HepG2 (cell line): ENCODE measurements around the gene NT5C3B. TPM values are rescaled to one million over a fixed set of nuclear protein-coding genes. Genes with fewer than 3 reads are reported as not detected.

Experiments
- ARNTL ChIP-seq: sonication (generic); formaldehyde crosslinking; IDR thresholded peaks from 2 replicates; pipeline ENCODE4 v1.4.0; 2020; ENCODE audit warnings: mild to moderate bottlenecking, missing genetic modification reagents
- CHD4 ChIP-seq: fragments of 200-600 bp; sonication (generic); IDR thresholded peaks from 2 replicates; pipeline ENCODE4 v1.7.0; 2017; ENCODE audit warnings: mild to moderate bottlenecking, low read length, borderline replicate concordance
- EHMT2 ChIP-seq: fragments of 200-600 bp; sonication (generic); IDR thresholded peaks from 2 replicates; pipeline ENCODE4 v1.7.0; 2017; ENCODE audit warnings: antibody characterized with exemption, low read depth, low read length, borderline replicate concordance
- HCFC1 ChIP-seq: fragments of 150-350 bp; IDR thresholded peaks from 2 replicates; pipeline ENCODE4 v1.6.1; 2014; ENCODE audit warnings: low read depth, low read length
- HMGA1 ChIP-seq: sonication (generic); formaldehyde crosslinking; conservative IDR thresholded peaks from 2 replicates; pipeline ENCODE4 v1.4.0; 2020; ENCODE audit warnings: missing genetic modification reagents
- IKZF4 ChIP-seq: sonication (generic); formaldehyde crosslinking; IDR thresholded peaks from 2 replicates; pipeline ENCODE4 v1.5.1; 2020; ENCODE audit warnings: borderline replicate concordance, mild to moderate bottlenecking, low read depth, missing genetic modification reagents; ENCODE audit errors: not compliant biosample characterization
- JUNB ChIP-seq: sonication (generic); formaldehyde crosslinking; IDR thresholded peaks from 2 replicates; pipeline ENCODE4 v1.8.0; 2022; ENCODE audit warnings: missing genetic modification reagents, mild to moderate bottlenecking, borderline replicate concordance
- KDM5A ChIP-seq: fragments of 200-600 bp; sonication (generic); IDR thresholded peaks from 2 replicates; pipeline ENCODE4 v1.7.0; 2018; ENCODE audit warnings: antibody characterized with exemption, mild to moderate bottlenecking, low read length, borderline replicate concordance
- KDM6A ChIP-seq: IDR thresholded peaks from 2 replicates; pipeline ENCODE4 v1.6.1; 2016; ENCODE audit warnings: low read depth
- NR2F1 ChIP-seq, 2 experiments: fragments of 450-650 bp in 1 of 2; formaldehyde crosslinking in 1 of 2; IDR thresholded peaks; 2 replicates each; pipeline versions ENCODE4 v1.5.0 to v1.6.1; 2016 to 2020; ENCODE audit warnings: mild to moderate bottlenecking in 1 of 2, missing compliant biosample characterization in 1 of 2, missing genetic modification reagents in 1 of 2, moderate library complexity in 1 of 2
- PCBP2 ChIP-seq: fragments of 200-400 bp; formaldehyde crosslinking; optimal IDR thresholded peaks from 2 replicates; pipeline ENCODE3; 2018; ENCODE audit warnings: low read length, low read depth; ENCODE audit not compliant: poor library complexity, severe bottlenecking
- PHF21A ChIP-seq: sonication (generic); formaldehyde crosslinking; IDR thresholded peaks from 2 replicates; pipeline ENCODE4 v1.5.0; 2020; ENCODE audit warnings: mild to moderate bottlenecking, missing genetic modification reagents
- SMAD9 ChIP-seq: sonication (generic); formaldehyde crosslinking; IDR thresholded peaks from 2 replicates; pipeline ENCODE4 v1.5.1; 2020; ENCODE audit warnings: mild to moderate bottlenecking, missing genetic modification reagents
- SP4 ChIP-seq: sonication (generic); formaldehyde crosslinking; IDR thresholded peaks from 2 replicates; pipeline ENCODE4 v1.8.1; 2023; ENCODE audit warnings: mild to moderate bottlenecking, missing genetic modification reagents
- STAT5B ChIP-seq: sonication (generic); formaldehyde crosslinking; IDR thresholded peaks from 2 replicates; pipeline ENCODE4 v1.4.0; 2020; ENCODE audit warnings: missing genetic modification reagents
- WIZ ChIP-seq: sonication (generic); formaldehyde crosslinking; IDR thresholded peaks from 2 replicates; pipeline ENCODE4 v1.5.1; 2020; ENCODE audit warnings: mild to moderate bottlenecking, missing genetic modification reagents
- YY1 ChIP-seq: IDR thresholded peaks from 2 replicates; pipeline ENCODE4 v1.6.1; 2011; ENCODE audit warnings: low read length, low read depth, moderate library complexity, mild to moderate bottlenecking; ENCODE audit not compliant: insufficient read depth, insufficient replicate concordance
- ZKSCAN8 ChIP-seq: IDR thresholded peaks from 2 replicates; pipeline ENCODE4 v1.6.1; 2016; ENCODE audit warnings: borderline replicate concordance, missing genetic modification reagents, missing compliant biosample characterization
- ZNF230 ChIP-seq: sonication (generic); formaldehyde crosslinking; IDR thresholded peaks from 2 replicates; pipeline ENCODE4 v1.4.0; 2020; ENCODE audit warnings: mild to moderate bottlenecking, missing genetic modification reagents
- ZNF703 ChIP-seq: sonication (generic); formaldehyde crosslinking; IDR thresholded peaks from 2 replicates; pipeline ENCODE4 v1.5.1; 2020; ENCODE audit warnings: missing genetic modification reagents, mild to moderate bottlenecking, moderate library complexity, borderline replicate concordance
- ZNF737 ChIP-seq: sonication (generic); formaldehyde crosslinking; IDR thresholded peaks from 2 replicates; pipeline ENCODE4 v1.5.0; 2020; ENCODE audit warnings: missing genetic modification reagents, mild to moderate bottlenecking, borderline replicate concordance
- ZNF761 ChIP-seq: sonication (generic); formaldehyde crosslinking; conservative IDR thresholded peaks from 2 replicates; pipeline ENCODE4 v1.4.0; 2020; ENCODE audit warnings: mild to moderate bottlenecking, missing genetic modification reagents
- ZNF790 ChIP-seq: sonication (generic); formaldehyde crosslinking; IDR thresholded peaks from 2 replicates; pipeline ENCODE4 v1.8.0; 2022; ENCODE audit warnings: missing genetic modification reagents, mild to moderate bottlenecking, borderline replicate concordance
- ZSCAN31 ChIP-seq: sonication (generic); formaldehyde crosslinking; IDR thresholded peaks from 2 replicates; pipeline ENCODE4 v1.5.0; 2020; ENCODE audit warnings: low read depth, mild to moderate bottlenecking, missing genetic modification reagents
- polyA plus RNA-seq, 8 experiments: library from polyadenylated mRNA; depleted of rRNA in 3 of 8; stranded (reverse) in 7 of 8; unstranded in 1 of 8; fragments of >200 nt; fragmentation: Illumina TruSeq in 4 of 8; extraction: Trizol in 4 of 8; gene quantifications; 2 replicates each; pipeline versions ENCODE4 v1.2.1 to v1.2.3, GENCODE V29; 2011 to 2016; ENCODE audit warnings: low read depth in 4 of 8, missing spikeins in 1 of 8, mixed read lengths in 1 of 8; ENCODE audit not compliant: insufficient read depth in 1 of 8
- total RNA-seq, 5 experiments: library from RNA; depleted of rRNA; stranded (reverse); fragments of >200 nt; fragmentation: Illumina TruSeq; extraction: Trizol; gene quantifications; 2 replicates each; pipeline ENCODE4 v1.2.3, GENCODE V29; 2016; ENCODE audit warnings: low read depth in 1 of 5
- TF ChIP-seq, protein P1 (sequence below): IDR thresholded peaks from 2 replicates; pipeline ENCODE4 v1.6.1; 2018; ENCODE audit warnings: missing genetic modification reagents, mild to moderate bottlenecking, missing compliant biosample characterization
- TF ChIP-seq, protein P2 (sequence below): IDR thresholded peaks from 2 replicates; pipeline ENCODE4 v1.6.1; 2016; ENCODE audit warnings: mild to moderate bottlenecking, missing biosample characterization, missing genetic modification reagents
- TF ChIP-seq, protein P3 (sequence below): IDR thresholded peaks from 2 replicates; pipeline ENCODE4 v1.6.1; 2016; ENCODE audit warnings: missing compliant biosample characterization, missing genetic modification reagents, borderline replicate concordance

Gene NT5C3B
- total and polyA plus RNA-seq, 2 of the 13 experiments (the other 11 are each of a cell fraction or from before 2014, with no cell fraction given), result 104 to 126 TPM

DNA sequence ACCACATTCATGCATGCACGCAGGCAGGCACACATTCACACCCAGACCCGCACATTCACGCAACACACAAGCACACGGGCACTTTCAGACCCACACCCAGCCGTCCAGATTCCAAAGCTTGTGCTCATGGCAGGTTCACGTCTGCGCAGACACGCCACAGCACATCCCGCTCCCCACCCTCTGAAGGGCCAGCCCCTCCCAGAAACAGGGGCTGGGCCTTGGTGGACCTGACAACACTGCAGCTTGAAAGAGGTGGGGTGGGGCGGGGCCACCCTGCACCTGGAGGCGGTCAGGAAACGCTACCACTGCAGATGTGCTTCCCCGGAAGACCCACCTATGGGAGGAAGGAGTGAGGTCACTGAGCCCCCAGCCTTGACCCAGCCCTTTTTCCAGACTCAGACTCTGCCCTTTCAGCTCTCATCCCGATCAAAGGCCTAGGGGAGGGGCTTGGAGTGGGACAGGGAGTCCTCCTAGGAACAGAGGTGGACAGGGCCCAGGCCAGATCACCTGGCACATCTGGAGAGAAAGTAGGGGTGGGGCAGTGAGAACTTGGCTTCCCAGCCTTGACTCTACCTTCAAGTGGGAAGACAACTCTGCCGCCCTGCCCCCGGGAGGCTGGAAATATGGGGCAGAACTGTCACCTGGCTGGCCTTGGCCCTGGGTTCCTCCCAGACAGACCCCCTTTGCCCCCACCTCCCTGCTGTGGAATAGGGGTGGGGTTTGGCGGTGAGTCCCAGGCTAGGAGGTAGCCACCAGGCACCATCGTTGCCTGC is 35.2 kb downstream of the NT5C3B start (continued):
- TF ChIP-seq STAT5B (CRISPR knock-in tag), result no peak
- TF ChIP-seq, protein P1, sequence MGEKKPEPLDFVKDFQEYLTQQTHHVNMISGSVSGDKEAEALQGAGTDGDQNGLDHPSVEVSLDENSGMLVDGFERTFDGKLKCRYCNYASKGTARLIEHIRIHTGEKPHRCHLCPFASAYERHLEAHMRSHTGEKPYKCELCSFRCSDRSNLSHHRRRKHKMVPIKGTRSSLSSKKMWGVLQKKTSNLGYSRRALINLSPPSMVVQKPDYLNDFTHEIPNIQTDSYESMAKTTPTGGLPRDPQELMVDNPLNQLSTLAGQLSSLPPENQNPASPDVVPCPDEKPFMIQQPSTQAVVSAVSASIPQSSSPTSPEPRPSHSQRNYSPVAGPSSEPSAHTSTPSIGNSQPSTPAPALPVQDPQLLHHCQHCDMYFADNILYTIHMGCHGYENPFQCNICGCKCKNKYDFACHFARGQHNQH, result 0 out of 2 replicates have a peak, but pooled peaks have one; percentile 30
- no peak; the same call in 1 of the 2 replicates for TF ChIP-seq ARNTL (CRISPR knock-in tag)
- TF ChIP-seq HCFC1, result no peak
- TF ChIP-seq SP4, result peak; percentile 67; the same call in 1 of the 2 replicates
- TF ChIP-seq NR2F1 (CRISPR knock-in tag; IDR thresholded peaks at IDR 0.05), result peak; percentile 72 to 77; a peak in 3 of 4 replicates
- no peak for TF ChIP-seq EHMT2
- no peak for TF ChIP-seq HMGA1
- TF ChIP-seq, protein P2, sequence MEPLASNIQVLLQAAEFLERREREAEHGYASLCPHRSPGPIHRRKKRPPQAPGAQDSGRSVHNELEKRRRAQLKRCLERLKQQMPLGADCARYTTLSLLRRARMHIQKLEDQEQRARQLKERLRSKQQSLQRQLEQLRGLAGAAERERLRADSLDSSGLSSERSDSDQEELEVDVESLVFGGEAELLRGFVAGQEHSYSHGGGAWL (CRISPR knock-in tag), result peak; percentile 9; the same call in 1 of the 2 replicates
- TF ChIP-seq, protein P3, sequence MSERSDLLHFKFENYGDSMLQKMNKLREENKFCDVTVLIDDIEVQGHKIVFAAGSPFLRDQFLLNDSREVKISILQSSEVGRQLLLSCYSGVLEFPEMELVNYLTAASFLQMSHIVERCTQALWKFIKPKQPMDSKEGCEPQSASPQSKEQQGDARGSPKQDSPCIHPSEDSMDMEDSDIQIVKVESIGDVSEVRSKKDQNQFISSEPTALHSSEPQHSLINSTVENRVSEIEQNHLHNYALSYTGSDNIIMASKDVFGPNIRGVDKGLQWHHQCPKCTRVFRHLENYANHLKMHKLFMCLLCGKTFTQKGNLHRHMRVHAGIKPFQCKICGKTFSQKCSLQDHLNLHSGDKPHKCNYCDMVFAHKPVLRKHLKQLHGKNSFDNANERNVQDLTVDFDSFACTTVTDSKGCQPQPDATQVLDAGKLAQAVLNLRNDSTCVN (CRISPR knock-in tag), result peak; percentile 98
- TF ChIP-seq CHD4, result no peak
- TF ChIP-seq ZNF703 (CRISPR knock-in tag), result no peak
- no peak for TF ChIP-seq WIZ (CRISPR knock-in tag)
- peak; percentile 45; the same call in 1 of the 2 replicates for TF ChIP-seq PHF21A (CRISPR knock-in tag)
- TF ChIP-seq ZSCAN31, result peak; percentile 64; the same call in 1 of the 2 replicates
- no peak for TF ChIP-seq ZNF790
- no peak for TF ChIP-seq SMAD9 (CRISPR knock-in tag)
- TF ChIP-seq JUNB (CRISPR knock-in tag), result no peak
- no peak for TF ChIP-seq IKZF4 (CRISPR knock-in tag)
- TF ChIP-seq KDM6A (CRISPR knock-in tag), result no peak
- no peak for TF ChIP-seq KDM5A
- 0 out of 2 replicates have a peak, but pooled peaks have one; percentile 4 for TF ChIP-seq ZNF761
- 0 out of 2 replicates have a peak, but pooled peaks have one; percentile 33 for TF ChIP-seq ZNF230 (CRISPR knock-in tag)
- no peak for TF ChIP-seq ZNF737
- no peak for TF ChIP-seq YY1
- no peak for TF ChIP-seq ZKSCAN8 (CRISPR knock-in tag)
- no peak for TF ChIP-seq PCBP2
